Neural cell (in vitro differentiated cells): Measurements from ENCODE around the gene COG2. TPM values are rescaled to one million over a fixed set of nuclear protein-coding genes. Genes with fewer than 3 reads are reported as not detected.

Source experiments
- H2AFZ ChIP-seq: fragments of 200-600, 300-800 bp; sonication (generic), shearing (Covaris generic); 2 replicates; pipeline ENCODE4 v1.6.0; 2014; ENCODE audit warnings: low read depth, mild to moderate bottlenecking, antibody characterized with exemption, low read length, moderate library complexity
- H3F3A ChIP-seq: fragments of 200-600 bp; shearing (Covaris generic); 2 replicates; pipeline ENCODE4 v1.6.1; 2016; ENCODE audit warnings: mild to moderate bottlenecking, moderate library complexity, mixed read lengths, antibody characterized with exemption, low read length; ENCODE audit not compliant: insufficient read depth, poor library complexity, severe bottlenecking
- H3K27ac ChIP-seq: fragments of 200-600, 300-800 bp; sonication (generic), shearing (Covaris generic); 2 replicates; pipeline ENCODE4 v1.5.1; 2014; ENCODE audit warnings: mild to moderate bottlenecking, low read length, moderate library complexity
- H3K27me3 ChIP-seq: fragments of 300-800, 200-600 bp; sonication (generic), shearing (Covaris generic); 2 replicates; pipeline ENCODE4 v1.6.0; 2014; ENCODE audit warnings: mild to moderate bottlenecking, low read depth, low read length, moderate library complexity; ENCODE audit not compliant: insufficient read depth
- H3K36me3 ChIP-seq: fragments of 300-800, 200-600 bp; sonication (generic), shearing (Covaris generic); 2 replicates; pipeline ENCODE4 v1.5.1; 2014; ENCODE audit warnings: mild to moderate bottlenecking, antibody characterized with exemption, low read length, moderate library complexity; ENCODE audit not compliant: insufficient read depth
- H3K4me2 ChIP-seq: fragments of 300-800, 200-600 bp; sonication (generic), shearing (Covaris generic); 2 replicates; pipeline ENCODE4 v1.6.0; 2014; ENCODE audit warnings: mild to moderate bottlenecking, low read length
- H3K4me3 ChIP-seq: fragments of 300-800, 200-600 bp; sonication (generic), shearing (Covaris generic); 2 replicates; pipeline ENCODE4 v1.5.1; 2014; ENCODE audit warnings: mild to moderate bottlenecking, low read length, moderate library complexity
- H3K79me2 ChIP-seq: fragments of 200-600 bp; shearing (Covaris generic); replicated peaks from 2 replicates; pipeline ENCODE4 v1.6.0; 2014; ENCODE audit warnings: mild to moderate bottlenecking, low read length, moderate library complexity; ENCODE audit not compliant: insufficient read depth
- H3K9ac ChIP-seq: fragments of 300-800, 200-600 bp; sonication (generic), shearing (Covaris generic); 2 replicates; pipeline ENCODE4 v1.6.1; 2016; ENCODE audit warnings: mild to moderate bottlenecking, low read length, mixed read lengths
- H3K9me2 ChIP-seq: fragments of 200-600 bp; shearing (Covaris generic); 2 replicates; pipeline ENCODE4 v1.6.1; 2016; ENCODE audit warnings: mild to moderate bottlenecking, low read length, mixed read lengths; ENCODE audit not compliant: insufficient read depth
- H3K9me3 ChIP-seq: fragments of 200-600, 300-800 bp; sonication (generic), shearing (Covaris generic); 2 replicates; pipeline ENCODE4 v1.6.1; 2016; ENCODE audit warnings: mild to moderate bottlenecking, mixed run types, low read length, moderate library complexity, mixed read lengths
- H4K20me1 ChIP-seq: fragments of 200-600 bp; shearing (Covaris generic); 2 replicates; pipeline ENCODE4 v1.6.1; 2016; ENCODE audit warnings: mild to moderate bottlenecking, mixed run types; ENCODE audit not compliant: insufficient read depth
- CTCF ChIP-seq: fragments of 450-650 bp; IDR thresholded peaks from 2 replicates; pipeline ENCODE4 v1.5.1; 2014; ENCODE audit warnings: antibody characterized with exemption, mild to moderate bottlenecking, moderate library complexity; ENCODE audit not compliant: poor library complexity, severe bottlenecking
- EP300 ChIP-seq: fragments of 450-650 bp; conservative IDR thresholded peaks from 2 replicates; pipeline ENCODE4 v1.6.1; 2014; ENCODE audit warnings: antibody characterized with exemption, mild to moderate bottlenecking, moderate library complexity; ENCODE audit not compliant: poor library complexity, severe bottlenecking
- EZH2 ChIP-seq: fragments of 200-600, 300-800 bp; shearing (Covaris generic), sonication (generic); IDR thresholded peaks from 2 replicates; pipeline ENCODE4 v1.6.1; 2014; ENCODE audit warnings: antibody characterized with exemption, low read length, borderline replicate concordance, mild to moderate bottlenecking; ENCODE audit not compliant: insufficient read depth, poor library complexity, severe bottlenecking
- MXI1 ChIP-seq: fragments of 450-650 bp; conservative IDR thresholded peaks from 2 replicates; pipeline ENCODE4 v1.6.1; 2014; ENCODE audit warnings: antibody characterized with exemption, mild to moderate bottlenecking; ENCODE audit not compliant: poor library complexity, severe bottlenecking
- POLR2AphosphoS5 ChIP-seq: IDR thresholded peaks from 2 replicates; pipeline ENCODE4 v1.6.1; 2012
- RAD21 ChIP-seq: fragments of 450-650 bp; conservative IDR thresholded peaks from 2 replicates; pipeline ENCODE4 v1.6.1; 2014; ENCODE audit warnings: antibody characterized with exemption, mild to moderate bottlenecking, moderate library complexity
- REST ChIP-seq: IDR thresholded peaks from 2 replicates; pipeline ENCODE4 v1.6.1; 2012; ENCODE audit warnings: borderline replicate concordance
- SMC3 ChIP-seq: fragments of 450-650 bp; conservative IDR thresholded peaks from 2 replicates; pipeline ENCODE4 v1.6.1; 2014; ENCODE audit warnings: antibody characterized with exemption, mild to moderate bottlenecking, moderate library complexity; ENCODE audit not compliant: poor library complexity
- TAF1 ChIP-seq: IDR thresholded peaks from 2 replicates; pipeline ENCODE4 v1.6.1; 2012; ENCODE audit warnings: low read depth
- polyA plus RNA-seq: library from polyadenylated mRNA; depleted of rRNA; stranded (reverse); fragments of >200 nt; gene quantifications from 2 replicates; pipeline ENCODE4 v1.2.3, GENCODE V29; 2014

COG2 gene
- polyA plus RNA-seq, 1 donor from 2014 or later = 14.5 TPM

- no peak for TF ChIP-seq CTCF
- no peak for TF ChIP-seq TAF1
- TF ChIP-seq RAD21 = no peak
- TF ChIP-seq EZH2 = no peak
- no peak for TF ChIP-seq POLR2AphosphoS5
- TF ChIP-seq REST = no peak
- TF ChIP-seq SMC3 = no peak
- no peak overlapping the region for H3K4me2 ChIP-seq
- H3K36me3 ChIP-seq = peaks cover 6% of the 10 kb centered on the region
Observed at GRCh38 chr1:230684146-230684545, 41.9 kb downstream of the COG2 start.

GRCh38 chr1:230684998-230685397 is 42.7 kb downstream of the COG2 start:
- Histone ChIP-seq H3F3A (no peaks in the 10 kb centered on the region), H4K20me1 (no peaks in the 10 kb centered on the region), H3K4me3 (no peak overlapping the region), H3K27ac (no peak overlapping the region), H3K9ac (no peak overlapping the region), H3K9me3 (no peaks in the 10 kb centered on the region), H3K9me2 (no peaks in the 10 kb centered on the region), H3K36me3 (peaks cover 14% of the 10 kb centered on the region), H3K79me2 (no peaks in the 10 kb centered on the region), H2AFZ (no peak overlapping the region), H3K27me3 (no peaks in the 10 kb centered on the region), H3K4me2 (no peak overlapping the region)
- TF ChIP-seq SMC3 (no peak), EZH2 (no peak), CTCF (no peak), EP300 (no peak), POLR2AphosphoS5 (no peak), MXI1 (no peak), REST (no peak), RAD21 (no peak), TAF1 (no peak)

More at GRCh38 chr1:230684146-230684545, 41.9 kb downstream of the COG2 start:
- no peak overlapping the region for H2AFZ ChIP-seq
- H3K27me3 ChIP-seq = no peaks in the 10 kb centered on the region
- H4K20me1 ChIP-seq = no peaks in the 10 kb centered on the region
- no peaks in the 10 kb centered on the region for H3K79me2 ChIP-seq
- no peaks in the 10 kb centered on the region for H3K9me2 ChIP-seq
- no peaks in the 10 kb centered on the region for H3K9me3 ChIP-seq
- H3K9ac ChIP-seq = no peak overlapping the region
- no peaks in the 10 kb centered on the region for H3F3A ChIP-seq
- H3K4me3 ChIP-seq = no peak overlapping the region
- H3K27ac ChIP-seq = no peak overlapping the region
